AG09319 (cell line): Measurements from ENCODE around the gene TEAD3.

ENCODE experiments used
- DNase-seq: peaks from one replicate; pipeline ENCODE4 v3.0.0-alpha.2; 2010; ENCODE audit warnings: low read depth; ENCODE audit errors: extremely low read depth
- TF ChIP-seq, protein P1 (sequence below): IDR thresholded peaks from 2 replicates; pipeline ENCODE4 v1.5.1; 2011; ENCODE audit warnings: low read depth, mild to moderate bottlenecking, inconsistent platforms, low read length, moderate library complexity

The TEAD3 gene

DNA sequence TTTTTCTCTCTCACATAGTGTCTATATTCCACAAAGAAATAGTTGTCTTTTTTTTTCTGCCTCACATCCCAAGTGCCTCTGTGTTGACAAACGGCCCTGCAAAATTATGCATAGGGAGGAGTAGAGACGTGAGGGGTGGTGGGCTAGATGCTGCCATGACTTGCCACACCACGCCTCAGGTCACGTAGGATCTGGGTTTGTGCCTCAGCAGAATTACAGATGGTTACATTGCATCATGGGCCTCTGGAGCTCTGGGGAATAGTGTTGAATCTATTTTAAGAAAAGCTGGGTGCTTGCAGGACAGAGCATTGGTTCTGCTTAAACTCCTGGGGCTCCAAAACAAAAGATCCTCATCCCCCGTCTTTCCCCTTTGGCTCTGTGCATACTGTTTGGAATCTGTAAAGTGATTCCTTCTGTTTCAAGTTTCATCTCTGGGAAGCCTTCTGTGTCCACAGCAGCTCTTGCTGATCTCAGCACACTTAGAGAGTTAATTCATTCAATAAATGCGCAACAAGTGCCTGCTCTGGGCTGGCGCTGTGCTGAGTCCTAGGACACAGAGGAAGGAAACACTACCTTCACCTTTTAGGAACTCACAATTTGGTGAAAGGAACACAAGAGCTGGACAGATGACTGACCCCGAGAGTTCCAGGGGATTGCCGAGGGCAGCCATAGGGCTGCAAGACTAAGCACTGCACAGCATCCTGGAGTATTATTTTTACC, 42.3 kb downstream of the TEAD3 start:
- TF ChIP-seq, protein P1, sequence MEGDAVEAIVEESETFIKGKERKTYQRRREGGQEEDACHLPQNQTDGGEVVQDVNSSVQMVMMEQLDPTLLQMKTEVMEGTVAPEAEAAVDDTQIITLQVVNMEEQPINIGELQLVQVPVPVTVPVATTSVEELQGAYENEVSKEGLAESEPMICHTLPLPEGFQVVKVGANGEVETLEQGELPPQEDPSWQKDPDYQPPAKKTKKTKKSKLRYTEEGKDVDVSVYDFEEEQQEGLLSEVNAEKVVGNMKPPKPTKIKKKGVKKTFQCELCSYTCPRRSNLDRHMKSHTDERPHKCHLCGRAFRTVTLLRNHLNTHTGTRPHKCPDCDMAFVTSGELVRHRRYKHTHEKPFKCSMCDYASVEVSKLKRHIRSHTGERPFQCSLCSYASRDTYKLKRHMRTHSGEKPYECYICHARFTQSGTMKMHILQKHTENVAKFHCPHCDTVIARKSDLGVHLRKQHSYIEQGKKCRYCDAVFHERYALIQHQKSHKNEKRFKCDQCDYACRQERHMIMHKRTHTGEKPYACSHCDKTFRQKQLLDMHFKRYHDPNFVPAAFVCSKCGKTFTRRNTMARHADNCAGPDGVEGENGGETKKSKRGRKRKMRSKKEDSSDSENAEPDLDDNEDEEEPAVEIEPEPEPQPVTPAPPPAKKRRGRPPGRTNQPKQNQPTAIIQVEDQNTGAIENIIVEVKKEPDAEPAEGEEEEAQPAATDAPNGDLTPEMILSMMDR, result no peak
- no peak for DNase-seq

DNA sequence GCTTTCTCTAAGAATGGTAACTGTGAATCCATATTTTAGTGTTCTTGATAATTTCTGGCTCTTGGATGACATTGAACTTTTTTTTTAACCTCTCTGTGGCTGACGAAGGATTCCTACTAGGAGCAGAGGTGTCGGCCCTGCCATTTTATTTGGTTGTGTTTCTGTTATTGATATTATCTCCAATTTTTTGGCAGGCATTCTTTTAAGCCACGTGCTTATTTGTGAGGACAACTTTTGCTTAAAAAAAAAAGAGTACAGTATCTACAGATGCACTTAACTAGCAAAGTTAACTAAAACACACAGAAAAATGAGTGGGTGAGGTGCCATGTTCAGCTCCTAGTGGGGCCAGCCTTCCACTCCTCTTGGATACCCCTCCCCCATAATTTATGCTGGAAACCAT, 43.6 kb downstream of the TEAD3 start:
- no peak for DNase-seq
- TF ChIP-seq, protein P1, result no peak

DNA sequence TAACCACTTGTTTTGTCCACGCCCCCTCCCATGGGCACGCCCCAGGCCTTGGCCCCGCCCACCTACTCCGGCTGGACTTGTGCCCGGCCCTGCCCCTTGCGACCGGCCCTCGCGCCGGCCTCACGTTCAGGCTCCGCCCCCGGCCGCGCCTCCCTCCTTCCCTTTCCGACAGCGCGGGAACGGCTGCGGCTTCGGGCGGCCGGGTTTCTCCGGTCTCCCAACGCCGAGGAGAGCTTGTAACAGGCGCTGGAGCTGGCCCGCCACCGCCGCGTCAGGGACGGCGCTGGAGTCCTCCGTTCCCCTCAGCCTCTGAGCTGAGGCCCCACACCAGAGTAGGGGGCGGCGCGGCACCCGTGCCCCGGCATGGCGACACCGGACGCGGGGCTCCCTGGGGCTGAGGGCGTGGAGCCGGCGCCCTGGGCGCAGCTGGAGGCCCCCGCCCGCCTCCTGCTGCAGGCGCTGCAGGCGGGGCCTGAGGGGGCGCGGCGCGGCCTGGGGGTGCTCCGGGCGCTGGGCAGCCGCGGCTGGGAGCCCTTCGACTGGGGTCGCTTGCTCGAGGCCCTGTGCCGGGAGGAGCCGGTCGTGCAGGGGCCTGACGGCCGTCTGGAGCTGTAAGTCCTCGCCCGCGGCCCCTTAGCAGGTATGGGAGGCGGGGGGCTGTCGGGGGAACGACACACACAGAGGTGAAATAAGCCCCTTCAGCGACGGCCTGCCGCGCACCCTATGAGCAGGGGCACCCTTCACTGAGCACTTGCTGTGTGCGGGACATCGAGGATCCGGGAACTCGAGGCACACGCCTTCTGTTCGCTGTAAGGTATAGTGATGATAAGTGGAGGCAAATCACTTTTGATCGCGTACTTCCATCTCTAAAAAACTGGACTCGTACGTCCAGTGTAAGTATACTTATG, 44.4 kb downstream of the TEAD3 start, which contains the start of gene FANCE:
FANCE (plus strand) TSS at position 156 of the 908 bp plus-strand sequence; CDS start at position 364, 208 bp downstream.
- TF ChIP-seq, protein P1, result no peak

DNA sequence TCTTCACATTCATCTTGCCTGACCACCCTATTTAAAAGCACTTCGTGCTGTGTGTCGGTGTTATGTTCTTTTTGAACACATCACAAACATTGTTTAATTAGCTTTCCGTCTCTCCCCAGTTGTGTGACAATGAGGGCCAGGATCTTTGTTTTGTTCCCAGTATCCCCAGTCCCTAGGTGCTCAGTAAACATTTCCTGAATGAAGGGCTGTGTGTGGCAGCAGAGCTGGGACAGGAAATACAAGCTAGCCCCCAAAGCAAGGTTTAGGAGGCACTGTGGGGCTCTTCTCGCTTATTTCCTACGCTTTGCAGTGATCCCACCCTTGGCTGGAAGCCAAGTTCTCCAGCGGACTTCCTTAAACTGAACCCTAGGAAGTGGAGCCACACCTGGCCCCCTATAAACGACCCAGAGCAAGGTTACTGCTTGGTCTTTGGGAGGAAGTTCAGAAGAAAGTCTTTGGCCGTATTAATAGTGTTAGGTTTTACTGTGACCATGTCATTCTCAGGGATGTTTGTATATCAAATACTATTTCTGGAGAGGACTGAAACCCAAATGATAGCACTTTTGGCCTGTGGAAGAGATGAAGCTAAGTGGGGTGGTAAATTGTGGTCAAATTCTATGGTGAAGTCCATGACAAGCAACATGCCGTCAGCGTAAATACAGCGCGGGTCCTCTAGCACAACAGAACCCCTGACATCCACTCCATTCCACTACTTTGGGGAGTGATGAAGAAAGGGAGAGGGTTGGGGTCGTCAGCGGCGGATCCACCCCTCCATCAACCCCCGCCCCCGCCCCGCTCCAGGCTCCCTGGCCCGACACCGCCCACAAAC, 45.3 kb downstream of the TEAD3 start:
- DNase-seq, result no peak
- TF ChIP-seq, protein P1, result no peak

More for the DNA sequence above, 44.4 kb downstream of the TEAD3 start, which contains the start of gene FANCE:
- DNase-seq, result peak; percentile 77

DNA sequence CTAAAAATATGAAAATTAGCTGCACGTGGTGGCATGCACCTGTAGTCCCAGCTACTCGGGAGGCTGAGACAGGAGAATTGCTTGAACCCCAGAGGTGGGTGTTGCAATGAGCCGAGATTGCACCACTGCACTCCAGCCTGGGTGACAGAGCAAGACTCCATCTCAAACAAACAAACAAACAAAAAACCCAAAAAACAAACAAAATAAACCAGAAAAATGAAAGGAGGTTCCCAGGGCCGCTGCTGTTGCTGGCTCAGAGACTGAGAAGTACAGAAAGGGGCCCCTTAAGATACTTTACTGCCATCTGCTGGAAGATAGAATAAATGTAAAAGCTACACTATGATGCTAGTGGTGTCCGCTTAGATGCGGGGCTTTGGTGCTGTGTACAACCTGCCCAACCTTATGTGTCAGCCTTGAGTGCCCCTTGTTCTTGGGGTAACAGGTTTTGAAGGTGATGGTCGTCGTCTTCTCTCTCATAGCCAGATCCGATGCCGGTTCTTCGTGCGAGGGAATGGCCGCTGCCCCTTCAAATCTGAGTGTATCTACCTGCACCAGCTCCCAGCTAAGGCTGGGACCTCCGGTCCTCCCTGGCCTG, 47.5 kb downstream of the TEAD3 start:
- TF ChIP-seq, protein P1, result peak; percentile 60
- peak; percentile 45 for DNase-seq

DNA sequence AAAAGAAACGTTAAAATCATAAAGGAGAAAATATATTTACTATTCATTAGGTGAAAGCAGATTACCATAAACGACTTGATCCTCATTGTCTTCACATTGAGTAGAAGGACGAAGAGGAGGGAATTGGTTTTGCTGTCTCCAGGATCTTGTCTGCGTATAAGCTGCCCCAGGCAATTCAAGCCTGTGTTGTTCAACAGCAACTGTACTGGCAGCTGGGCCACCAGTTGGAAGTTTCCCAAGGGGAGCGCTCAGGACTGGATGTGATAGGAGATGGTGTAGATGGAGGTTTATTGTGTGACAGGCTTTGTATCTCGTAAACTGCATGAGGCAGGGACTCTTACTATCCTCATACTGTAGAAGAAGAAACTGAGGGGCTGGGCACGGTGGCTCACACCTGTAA, 48.7 kb downstream of the TEAD3 start:
- TF ChIP-seq, protein P1, result no peak
- DNase-seq, result no peak
